Cerebellar nuclear complex (tissue), 1 donor: ENCODE measurements around the gene SV2A.
"Not testable (repeated sequence)": the region's sequence is repeated elsewhere in the genome, so short reads cannot be mapped to it uniquely, and the experiment has no call there.

Source experiments
- DNase-seq, 2 experiments: peaks; one replicate each; lab custom pipeline; 2025; lab: John Stamatoyannopoulos, UW

Gene SV2A

GRCh38 chr1:149929856-149930255 lies 12.2 kb upstream of the SV2A start:
- no peak for DNase-seq

- DNase-seq, result no peak
These were observed 10.7 kb upstream of the SV2A start for GRCh38 chr1:149928401-149928724.

- peak; percentile 66 to 90 for DNase-seq
These were observed 10.1 kb upstream of the SV2A start, which contains the start of gene SF3B4 for GRCh38 chr1:149927563-149928400. SF3B4 (minus strand) TSS chr1:149927803; CDS start chr1:149927759, 44 bp downstream.

GRCh38 chr1:149927056-149927562 lies 9.5 kb upstream of the SV2A start:
- DNase-seq, result no peak

- DNase-seq, result no peak
These were observed 8.7 kb upstream of the SV2A start for GRCh38 chr1:149926296-149926695.

GRCh38 chr1:149925751-149926150 lies 8.1 kb upstream of the SV2A start:
- DNase-seq, result no peak

- DNase-seq, result no peak
These were observed 7.7 kb upstream of the SV2A start for GRCh38 chr1:149925345-149925744.

- DNase-seq, result no peak
These were observed 6.0 kb upstream of the SV2A start for GRCh38 chr1:149923626-149924025.

- no peak for DNase-seq
These were observed 769 bp downstream of the SV2A start for GRCh38 chr1:149916898-149917252.

- DNase-seq, result no peak
These were observed 1.3 kb downstream of the SV2A start for GRCh38 chr1:149916193-149916897.

- no peak for DNase-seq
These were observed 2.0 kb downstream of the SV2A start for GRCh38 chr1:149915429-149916192.

- no peak for DNase-seq
These were observed 3.1 kb downstream of the SV2A start for GRCh38 chr1:149914545-149914944.

- DNase-seq, result no peak
These were observed 11.0 kb downstream of the SV2A start for GRCh38 chr1:149906570-149907075.

- no peak for DNase-seq
These were observed 13.7 kb downstream of the SV2A start for GRCh38 chr1:149903836-149904491.

GRCh38 chr1:149899460-149900284 lies 18.0 kb downstream of the SV2A start, which contains the start of gene BOLA1:
BOLA1 (plus strand) TSS chr1:149899568; CDS start chr1:149900060, 492 bp downstream.
- peak; percentile 28 to 90 for DNase-seq

- DNase-seq, result no peak
These were observed 21.1 kb downstream of the SV2A start for GRCh38 chr1:149896575-149896974.

- DNase-seq, result no peak
These were observed 28.7 kb downstream of the SV2A start for GRCh38 chr1:149888999-149889289.

GRCh38 chr1:149888247-149888998 lies 29.2 kb downstream of the SV2A start:
- DNase-seq, result peak in 1 of 2 experiments; percentile 74

GRCh38 chr1:149887456-149888246 lies 30.0 kb downstream of the SV2A start:
- peak; percentile 87 to 92 for DNase-seq

- not testable (repeated sequence) for DNase-seq
These were observed 30.5 kb downstream of the SV2A start for GRCh38 chr1:149887196-149887455.
